Hematopoietic multipotent progenitor cell treated with erythropoietin and hydrocortisone succinate and interleukin-3 and kit ligand, for 6 days (in vitro differentiated cells): ENCODE measurements around the gene KCMF1.
A peak's percentile ranks its signal among the peaks of the same experiment; 100 is the strongest.

Experiments used
- DNase-seq: peaks from one replicate; pipeline ENCODE4 v3.0.0-alpha.2; 2015

KCMF1 gene

DNA sequence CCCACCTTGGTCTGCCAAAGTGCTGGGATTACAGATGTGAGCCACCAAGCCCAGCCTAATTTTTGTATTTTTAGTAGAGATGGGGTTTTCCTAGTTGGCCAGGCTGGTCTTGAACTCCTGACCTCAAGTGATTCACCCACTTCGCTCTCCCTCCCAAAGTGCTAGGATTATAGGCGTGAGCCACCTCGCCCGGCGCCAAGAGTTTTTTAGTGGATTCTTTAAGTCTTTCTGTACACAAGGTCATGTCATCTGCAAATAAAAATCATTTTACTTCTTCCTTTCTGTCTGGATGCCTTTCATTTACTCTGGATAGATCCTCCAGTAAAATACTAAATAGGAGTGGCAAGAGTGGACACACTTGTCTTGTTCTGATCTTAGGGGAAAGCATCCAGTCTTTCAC is 61.7 kb downstream of the KCMF1 start:
- no peak for DNase-seq

DNA sequence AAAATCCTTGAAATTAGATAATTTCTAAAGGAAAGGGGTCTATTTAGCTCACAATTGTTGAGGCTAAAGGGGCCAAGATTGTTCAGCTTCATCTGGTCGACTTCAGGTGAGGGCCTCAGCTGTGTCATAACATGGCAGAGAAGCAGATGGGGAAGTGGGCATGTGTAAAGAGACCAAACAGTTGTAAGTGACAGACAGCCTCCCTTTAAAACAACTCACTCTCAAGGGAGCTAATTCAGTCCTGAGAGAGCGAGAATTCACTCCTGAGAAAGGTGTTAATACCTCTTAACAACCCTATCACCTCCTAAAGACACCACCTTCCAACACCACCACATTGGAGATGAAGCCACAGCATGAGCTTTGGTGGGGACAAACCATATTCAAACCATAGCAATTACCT is 62.4 kb downstream of the KCMF1 start:
- no peak for DNase-seq

DNA sequence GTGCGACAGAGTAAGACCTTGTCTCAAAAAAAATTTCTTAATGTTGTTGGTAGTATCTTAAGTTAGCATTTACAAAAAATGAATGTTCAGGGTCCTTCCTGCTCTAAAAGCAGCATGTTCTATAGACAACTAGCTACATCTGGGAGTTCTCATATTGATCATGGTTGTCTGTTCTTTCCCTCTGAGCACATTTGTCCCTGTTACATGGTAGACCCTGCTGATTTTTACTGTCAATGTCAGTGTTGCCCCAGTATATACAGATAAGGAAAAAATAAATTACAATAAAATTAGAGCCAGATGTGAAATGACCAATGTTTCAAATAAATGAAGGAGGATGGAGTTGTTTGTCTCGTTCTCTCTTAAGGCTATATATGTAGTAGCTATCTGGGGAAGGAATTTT is 63.2 kb downstream of the KCMF1 start:
- no peak for DNase-seq

DNA sequence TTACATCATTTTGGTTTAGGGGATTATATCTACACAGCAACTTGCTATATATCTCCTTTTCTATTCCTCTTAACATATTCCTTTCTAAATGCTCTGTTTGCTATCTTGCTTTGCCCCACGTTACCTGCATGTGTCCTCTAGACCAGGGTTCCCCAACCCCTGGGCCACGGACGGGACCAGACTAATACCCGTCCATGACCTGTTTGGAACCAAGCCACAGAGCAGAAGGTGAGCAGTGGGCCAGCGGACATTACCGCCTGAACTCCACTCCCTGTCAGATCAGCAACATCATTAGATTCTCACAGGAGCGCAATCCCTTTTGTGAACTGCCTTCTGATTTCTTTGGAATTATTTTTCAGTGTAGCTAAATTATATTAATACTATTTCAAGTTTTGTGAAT is 66.7 kb downstream of the KCMF1 start:
- no peak for DNase-seq

DNA sequence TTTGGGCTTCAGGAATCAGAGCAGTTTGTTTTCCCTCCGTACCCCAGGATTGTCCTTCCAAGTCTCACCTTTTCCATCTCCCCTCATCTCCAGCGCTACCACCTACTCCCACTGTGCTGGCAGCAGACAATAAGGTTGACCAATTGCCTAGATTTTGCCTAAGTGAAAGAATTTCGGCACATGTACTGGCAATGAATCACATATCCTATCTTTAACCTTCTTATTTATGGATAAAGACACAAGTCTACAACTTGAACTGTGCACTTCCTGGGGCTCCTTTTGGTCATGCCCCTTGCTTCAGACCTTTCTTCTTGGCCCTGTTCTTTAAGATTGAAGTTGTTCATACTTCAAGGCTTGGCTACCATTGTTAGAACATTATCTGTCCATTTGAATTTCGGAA is 71.4 kb downstream of the KCMF1 start:
- no peak for DNase-seq

DNA sequence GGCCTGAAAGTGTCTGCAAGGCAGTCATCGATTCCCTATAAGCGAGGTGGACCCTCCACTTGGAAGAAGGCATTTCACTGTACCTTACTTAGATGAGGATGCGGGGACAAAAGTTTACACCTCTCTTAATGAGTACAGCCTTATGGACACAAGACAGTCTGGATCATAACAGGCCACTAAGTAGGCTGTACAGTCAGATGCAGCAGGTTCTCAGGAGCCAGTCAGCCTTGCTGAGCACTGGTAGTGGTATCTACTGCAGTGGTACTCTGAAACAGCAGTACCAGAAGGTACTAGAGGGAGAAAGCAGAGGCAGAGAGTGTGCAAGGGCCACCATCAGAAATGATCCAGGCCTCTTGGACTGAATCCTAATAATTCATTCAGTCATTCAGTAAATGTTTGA is 77.6 kb downstream of the KCMF1 start:
- DNase-seq: no peak

DNA sequence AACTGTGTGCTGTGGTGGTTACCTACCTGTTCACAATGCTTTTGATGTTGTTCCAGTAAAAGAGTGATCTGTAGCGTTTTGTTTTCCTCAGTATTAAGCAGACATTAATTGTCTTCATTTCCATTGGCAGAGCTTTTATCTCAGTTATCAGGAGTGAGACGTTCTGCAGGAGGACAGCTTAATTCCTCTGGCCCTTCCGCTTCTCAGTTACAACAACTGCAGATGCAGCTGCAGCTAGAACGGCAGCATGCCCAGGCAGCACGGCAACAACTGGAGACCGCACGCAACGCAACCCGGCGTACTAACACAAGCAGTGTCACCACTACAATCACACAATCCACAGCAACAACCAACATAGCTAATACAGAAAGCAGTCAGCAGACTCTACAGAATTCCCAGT is 78.3 kb downstream of the KCMF1 start:
- DNase-seq: no peak

DNA sequence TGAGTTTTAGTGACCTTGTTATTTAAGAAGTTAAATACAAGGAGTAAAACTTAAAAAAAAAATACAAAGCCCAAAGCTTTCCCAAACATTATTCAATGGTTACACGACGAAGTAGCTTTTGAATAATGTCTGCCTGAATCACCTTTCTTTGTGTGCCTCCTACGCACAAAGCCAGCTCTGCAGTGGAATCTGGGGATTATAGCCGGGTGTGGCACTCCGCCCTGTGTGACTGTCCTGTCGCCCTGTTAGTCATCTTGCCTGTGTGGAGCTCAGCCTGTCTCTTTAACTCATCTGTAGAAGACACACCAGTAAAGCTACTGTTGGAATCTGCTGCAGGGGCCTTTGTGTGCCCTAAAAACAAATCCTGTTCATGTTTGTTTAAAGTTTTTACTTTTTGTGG is 82.8 kb downstream of the KCMF1 start:
- DNase-seq: peak; percentile 59

DNA sequence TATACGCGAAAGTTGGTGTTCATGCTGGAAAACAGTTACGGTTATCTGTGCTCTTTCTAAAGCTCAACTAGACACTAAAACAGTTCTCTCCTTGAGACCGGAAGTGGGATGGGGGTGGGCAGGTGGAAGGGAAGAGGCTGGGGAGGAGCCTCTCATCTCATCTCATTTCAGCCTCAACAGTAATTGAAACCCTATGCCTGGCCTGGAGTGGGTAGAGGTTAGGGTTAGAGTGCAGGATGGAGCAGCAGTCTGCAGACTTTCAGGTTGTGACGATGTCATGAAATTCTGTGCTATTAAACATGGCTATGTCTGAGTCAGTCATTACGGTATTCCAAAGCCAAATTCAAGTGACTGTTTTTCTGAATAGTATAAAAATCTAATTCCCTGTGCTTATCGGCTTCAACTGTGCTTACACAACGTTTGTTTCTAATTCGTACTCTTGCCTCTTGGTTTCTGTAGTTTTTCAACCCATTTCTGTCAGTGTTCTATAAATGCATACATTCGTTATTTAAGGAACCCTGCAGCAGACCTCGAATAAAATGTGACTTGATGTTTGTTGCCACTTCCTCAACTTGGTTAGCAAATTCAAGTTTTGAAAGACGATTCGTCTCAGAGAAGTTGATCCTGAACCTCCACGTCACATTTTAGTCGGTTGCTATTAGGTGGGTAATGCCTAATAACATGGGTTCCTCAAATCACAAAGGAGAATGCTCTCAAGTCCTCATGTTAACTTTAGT is 86.4 kb downstream of the KCMF1 start:
- DNase-seq: no peak

DNA sequence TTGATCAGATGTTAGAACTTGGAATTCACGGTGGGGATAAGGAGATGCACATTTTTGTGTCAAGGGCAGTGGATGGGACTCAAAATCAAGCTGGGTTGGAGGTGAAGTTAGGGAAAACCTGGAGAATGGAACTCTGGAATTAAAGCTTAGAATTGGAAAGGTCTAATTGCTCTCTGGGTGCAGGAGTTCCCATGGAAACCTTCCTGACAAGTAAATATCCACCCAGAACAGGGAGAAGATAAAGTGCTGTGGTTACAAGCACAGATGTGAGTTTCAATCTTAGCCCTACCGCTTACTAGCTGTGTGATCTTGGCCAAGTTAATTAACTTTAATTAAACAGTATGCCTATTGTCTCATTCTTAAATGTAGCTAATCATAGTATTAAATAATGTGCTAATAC is 90.9 kb downstream of the KCMF1 start:
- no peak for DNase-seq

DNA sequence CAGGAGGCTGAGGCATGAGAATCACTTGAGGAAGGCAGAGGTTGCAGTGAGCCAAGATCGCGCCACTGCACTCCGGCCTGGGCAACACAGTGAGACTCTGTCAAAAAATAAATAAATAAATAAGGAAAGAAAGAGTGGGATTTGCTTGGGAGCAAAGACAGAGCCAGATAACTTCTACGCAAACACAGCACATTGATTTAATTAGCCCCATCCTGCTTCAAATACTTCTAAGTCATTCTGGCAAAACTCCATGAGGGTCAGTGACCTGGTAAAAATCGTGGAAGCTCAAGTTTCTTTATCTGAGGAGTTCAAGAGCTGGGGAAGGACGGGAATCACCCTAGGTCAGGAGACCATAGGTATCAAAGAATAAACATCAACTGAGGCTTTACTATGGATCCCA is 91.6 kb downstream of the KCMF1 start:
- no peak for DNase-seq

DNA sequence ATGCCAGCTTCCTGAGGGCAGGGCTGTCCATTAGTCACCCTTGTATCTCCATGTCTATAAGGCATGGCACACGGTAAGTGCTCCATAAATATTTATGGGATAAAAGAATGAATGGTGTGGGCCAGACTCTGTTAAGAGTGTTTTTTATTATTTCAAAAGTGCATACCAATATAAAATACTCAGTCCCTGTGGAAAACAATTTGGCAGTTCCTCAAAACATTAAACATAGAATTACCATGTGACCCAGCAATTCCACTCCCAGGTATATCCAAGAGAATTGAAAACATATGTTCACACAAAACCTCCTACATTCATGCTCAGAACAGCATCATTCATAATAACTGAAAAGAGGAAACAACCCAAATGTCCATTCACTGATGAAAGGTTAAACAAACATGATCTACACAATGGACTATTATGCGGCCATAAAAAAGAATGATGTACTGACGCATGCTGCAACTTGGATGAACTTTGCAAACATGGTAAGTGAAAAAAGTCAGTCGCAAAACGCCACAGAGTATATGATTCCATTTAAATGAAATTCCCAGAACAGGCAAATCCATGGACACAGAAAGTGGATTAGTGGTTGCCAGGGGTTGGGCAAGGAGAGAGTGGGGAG is 93.1 kb downstream of the KCMF1 start:
- no peak for DNase-seq

DNA sequence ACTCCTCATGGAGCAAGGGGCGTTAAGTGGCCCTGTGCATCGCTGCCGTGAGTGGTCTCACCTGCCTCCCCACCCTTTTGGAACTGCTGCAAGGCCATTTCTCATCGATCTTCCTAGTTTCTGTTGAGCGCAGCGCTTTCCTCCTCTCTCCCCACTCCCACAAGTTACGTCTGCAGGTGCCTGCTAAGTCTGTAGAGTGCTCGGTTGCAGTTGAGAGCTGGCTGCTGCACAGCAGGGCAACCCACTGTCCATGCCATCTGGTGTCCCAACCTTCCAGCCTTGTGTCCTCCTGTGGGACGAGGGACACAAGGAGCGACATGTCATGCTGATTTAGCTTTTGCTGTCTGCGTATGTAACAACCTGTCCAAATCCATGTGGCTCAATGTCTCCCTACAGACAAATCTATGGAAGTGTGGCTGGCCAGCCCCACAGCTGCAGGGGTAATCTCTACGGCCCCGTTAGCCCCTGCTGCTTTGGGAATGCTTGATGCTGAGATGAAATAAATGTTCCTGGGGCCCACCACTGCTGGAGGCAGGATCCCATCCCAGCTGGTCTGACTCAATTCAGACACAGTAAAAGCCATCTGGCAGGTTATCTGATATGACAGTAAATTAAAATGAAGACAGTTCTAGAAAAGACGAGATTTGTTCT is 94.1 kb downstream of the KCMF1 start:
- DNase-seq: no peak

DNA sequence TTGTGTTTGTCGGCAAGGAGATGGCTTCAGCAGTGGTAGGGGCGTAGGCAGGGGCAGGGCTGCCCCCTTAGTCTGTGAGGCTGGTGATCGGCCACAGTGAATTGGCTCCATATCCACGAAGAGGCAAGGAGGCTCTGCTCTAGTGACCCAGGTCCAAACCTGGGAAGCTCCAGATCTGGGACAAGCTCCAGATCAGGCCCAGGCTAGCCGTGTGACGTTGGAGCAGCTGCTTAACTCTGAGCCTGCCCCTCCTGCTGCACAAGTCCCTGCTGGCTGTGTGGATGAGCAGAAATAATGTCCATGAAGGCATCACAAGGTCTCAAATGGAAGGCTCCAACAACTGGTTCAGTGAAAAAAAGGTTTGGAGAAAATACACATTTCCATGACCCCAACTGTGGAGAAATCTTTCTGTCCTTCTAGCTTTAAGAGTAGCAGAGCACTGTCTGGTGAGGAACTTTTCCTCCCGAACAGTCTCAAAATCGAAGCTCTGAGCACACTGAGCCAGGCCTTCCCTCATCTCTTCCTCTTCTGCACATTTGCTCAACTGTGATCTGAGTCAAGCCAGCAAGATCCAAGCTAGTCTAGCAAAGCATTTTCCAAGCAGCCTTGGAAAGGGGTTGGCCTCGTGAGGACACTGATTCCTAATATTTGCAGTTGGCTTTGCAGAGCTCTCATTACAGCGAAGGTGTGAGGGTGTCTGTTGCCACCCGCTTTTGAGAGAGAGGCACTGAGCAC is 95.2 kb downstream of the KCMF1 start:
- DNase-seq: no peak

DNA sequence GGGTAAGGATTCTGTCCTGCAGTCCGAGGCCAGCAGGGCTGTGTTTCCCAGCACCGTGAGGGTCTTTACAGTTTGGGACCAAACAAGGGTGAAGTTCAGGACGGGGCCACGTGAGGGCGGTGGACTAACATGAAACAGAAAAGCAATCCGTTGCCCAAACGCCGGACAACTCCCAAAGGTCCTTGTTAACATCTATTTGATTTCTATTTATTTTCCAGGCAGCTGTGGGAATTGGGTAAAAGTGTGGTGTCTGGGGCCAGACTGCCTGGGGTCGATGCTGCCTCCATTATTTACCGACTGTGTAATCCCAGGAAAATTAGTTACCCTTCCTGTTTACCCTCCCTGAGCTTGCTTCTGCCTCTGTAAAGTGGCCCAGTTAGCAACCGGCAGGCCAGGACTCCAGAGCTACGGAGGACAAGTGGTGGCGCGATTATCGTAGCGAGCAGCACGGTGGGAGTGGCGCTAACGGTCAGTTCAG is 96.0 kb downstream of the KCMF1 start:
- DNase-seq: peak; percentile 84

DNA sequence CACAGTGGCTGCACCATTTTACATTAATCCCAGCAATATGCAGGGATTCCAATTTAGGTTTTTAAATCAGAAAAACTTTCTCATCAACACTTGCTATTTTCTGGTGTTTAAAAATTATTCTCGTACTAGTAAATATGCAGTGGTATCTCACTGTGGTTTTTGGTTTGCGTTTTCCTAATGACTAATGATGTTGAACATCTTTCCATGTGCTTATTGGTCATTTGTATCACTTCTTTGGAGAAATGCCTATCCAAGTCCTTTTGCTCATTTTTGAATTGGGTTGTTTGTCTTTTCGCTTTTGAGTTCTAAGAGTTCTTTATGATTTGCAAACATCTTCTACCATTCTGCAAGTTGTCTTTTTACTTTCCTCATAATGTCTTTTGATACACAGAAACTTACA is 100.1 kb downstream of the KCMF1 start:
- DNase-seq: no peak

DNA sequence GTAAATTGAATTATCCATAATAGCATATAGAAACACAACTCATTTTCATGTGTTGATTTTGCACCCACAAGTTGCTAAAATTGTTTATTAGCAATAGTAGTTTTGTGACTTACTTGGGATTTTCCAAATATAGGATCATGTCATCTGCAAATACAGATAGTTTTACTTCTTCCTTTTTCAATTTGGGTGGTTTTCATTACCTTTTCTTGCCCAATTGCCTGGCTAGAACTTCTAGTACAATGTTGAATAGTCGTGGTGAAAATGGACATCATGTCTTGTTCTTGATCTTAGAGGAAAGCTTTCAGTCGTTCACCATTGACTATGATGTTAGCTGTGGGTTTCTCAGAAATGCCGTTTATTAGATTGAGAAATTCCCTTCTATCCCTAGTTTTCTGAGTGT is 102.1 kb downstream of the KCMF1 start:
- DNase-seq: no peak

DNA sequence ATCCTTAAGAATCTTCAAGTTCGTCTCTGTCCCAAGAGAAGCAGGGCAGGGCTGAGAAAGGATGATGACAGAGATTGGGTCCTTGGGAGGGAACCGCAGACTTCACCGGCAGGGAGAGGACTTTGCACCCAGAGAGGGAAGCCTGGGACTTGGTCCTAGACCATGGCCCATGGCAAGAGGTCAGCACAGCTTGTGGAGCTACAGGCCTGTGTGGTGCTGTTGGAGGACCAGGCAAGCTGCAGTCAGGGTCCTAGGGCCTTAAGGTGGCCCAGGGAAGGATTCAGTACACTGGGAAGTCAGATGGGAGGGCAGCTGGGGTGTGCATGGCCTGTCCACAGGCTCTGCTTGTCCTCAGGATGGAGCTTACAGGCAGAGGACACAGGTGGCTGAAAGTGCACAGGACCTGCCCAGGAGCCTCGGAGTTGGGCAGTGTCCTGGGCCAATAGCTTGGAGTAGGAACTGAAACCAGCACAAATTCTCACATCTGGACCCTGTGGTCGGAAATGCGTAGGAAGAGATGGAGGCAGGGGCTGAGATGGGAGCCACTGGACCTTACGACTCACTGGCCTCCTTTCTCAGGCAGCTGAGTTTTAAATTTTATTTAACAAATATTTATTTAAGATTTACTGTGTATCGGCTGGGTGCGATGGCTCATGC is 105.8 kb downstream of the KCMF1 start:
- no peak for DNase-seq

DNA sequence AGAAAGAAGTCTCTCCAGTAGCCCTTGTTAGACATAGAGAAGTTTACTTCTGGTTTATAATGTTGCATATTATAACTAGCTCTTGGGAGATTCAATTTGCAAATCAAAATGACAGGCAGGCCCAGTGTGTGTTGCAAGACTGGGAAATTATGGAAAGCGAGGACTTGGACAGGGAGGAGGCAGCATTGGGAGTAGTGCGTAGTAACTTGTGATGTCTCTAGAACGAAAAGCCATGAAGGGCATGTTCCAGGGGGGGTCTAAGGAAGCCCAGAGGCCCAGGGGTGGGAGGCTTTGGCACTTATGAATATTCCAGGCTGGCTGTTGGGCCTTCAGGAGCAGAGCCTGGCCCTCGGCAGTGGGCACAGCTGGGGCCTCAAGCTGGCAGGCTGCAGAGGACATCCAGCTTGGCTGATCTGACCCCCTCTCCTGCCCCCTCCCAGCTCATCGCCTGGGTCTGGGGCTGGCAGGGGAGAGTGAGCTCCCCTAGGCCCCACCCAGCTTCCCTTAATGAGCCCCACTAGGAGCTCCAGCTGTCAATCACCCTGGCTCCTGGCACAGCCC is 107.0 kb downstream of the KCMF1 start:
- DNase-seq: no peak

DNA sequence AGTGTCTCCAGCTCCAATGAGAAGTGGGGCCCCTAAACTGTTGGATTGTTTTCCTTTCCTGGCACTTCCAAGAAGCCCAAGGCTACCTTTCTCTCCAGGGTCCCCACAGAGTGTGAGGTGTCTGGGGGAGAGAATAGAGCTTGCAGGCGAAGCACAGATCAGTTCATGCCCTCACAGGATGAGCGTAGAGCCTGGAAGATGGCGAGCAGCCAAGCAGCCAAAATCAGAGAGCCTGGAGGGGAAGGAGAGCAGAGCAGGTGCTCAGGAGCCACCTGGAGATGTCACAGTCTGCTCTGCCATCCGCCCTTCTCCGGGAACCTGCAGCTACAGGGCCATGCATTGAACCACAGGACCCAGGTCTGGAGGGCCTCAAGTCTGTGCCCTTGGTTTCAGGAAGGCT is 107.6 kb downstream of the KCMF1 start:
- DNase-seq: no peak

DNA sequence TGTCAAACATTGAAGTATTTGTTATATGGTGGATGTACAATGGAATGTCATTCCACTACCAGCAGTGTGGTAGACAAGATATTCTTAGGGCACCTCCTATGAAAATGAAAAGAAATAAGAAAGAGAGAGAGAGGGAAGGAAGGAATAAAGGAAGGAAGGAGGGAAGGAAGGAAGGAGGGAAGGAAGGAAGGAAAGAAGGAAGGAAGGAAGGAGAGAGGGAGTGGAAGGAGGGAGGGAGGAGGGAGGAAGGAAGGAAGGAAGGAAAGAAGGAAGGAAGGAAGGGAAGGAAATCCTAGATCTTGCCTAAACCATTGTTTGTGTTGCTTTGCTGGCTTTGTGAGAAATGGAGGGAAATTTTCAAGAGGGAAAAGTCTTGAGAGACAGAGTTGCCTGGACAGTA is 112.1 kb downstream of the KCMF1 start:
- no peak for DNase-seq

DNA sequence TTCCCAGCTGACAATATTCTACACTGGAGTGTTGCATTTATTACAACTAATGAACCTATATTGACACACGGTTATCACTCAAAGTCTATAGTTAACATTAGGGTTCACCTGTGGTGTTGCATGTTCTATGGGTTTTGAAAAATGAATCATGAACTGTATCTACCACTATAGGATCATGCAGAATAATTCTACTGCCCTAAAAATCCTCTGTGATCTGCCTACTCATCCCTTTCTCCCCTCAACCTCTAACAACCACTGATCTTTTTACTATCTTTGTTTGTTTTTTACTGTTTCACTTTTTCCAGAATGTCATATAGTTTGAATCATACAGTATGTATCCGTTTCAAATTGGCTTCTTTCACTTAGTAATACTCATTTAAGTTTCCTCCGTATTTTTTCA is 114.6 kb downstream of the KCMF1 start:
- DNase-seq: no peak

DNA sequence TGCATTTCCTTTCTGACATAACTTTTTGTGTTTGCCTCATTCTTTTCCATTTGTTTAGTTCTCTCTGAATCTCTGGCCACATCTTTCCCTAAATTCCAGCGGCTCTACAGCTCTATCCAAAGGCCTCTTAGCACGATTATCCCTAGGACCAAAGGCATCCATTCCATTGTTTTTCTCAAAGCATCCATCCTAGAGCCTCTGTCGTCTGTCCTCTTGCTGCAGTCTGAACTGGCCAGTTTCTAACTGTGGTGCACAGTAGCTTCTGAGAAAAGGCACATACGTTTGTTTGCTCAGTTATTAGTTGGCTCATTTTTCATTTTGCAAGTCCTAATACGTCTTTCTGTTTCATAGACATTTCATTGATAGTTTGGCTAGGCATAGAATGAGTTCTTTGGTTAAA is 116.6 kb downstream of the KCMF1 start:
- DNase-seq: no peak
